KMS-11 (cell line): Measurements from ENCODE around the gene PCNT.
"Not testable (repeated sequence)": the region's sequence is repeated elsewhere in the genome, so short reads cannot be mapped to it uniquely, and the experiment has no call there.

Experiments
- H2AFZ ChIP-seq: fragments of 200-600 bp; sonication (generic); 2 replicates; pipeline ENCODE4 v1.6.1; 2016; ENCODE audit warnings: antibody characterized with exemption, mixed run types, low read depth
- H3K27ac ChIP-seq: fragments of 200-600 bp; sonication (generic); 2 replicates; pipeline ENCODE4 v1.6.1; 2016; ENCODE audit warnings: mild to moderate bottlenecking, mixed run types
- H3K27me3 ChIP-seq: fragments of 200-600 bp; sonication (generic); 2 replicates; pipeline ENCODE4 v1.6.1; 2017; ENCODE audit warnings: mild to moderate bottlenecking, low read depth, mixed run types, moderate library complexity; ENCODE audit not compliant: insufficient read depth
- H3K36me3 ChIP-seq: fragments of 200-600 bp; sonication (generic); 2 replicates; pipeline ENCODE4 v1.6.1; 2017; ENCODE audit warnings: mild to moderate bottlenecking, mixed run types; ENCODE audit not compliant: insufficient read depth
- H3K4me1 ChIP-seq: fragments of 200-600 bp; sonication (generic); 2 replicates; pipeline ENCODE4 v1.6.1; 2016; ENCODE audit warnings: mild to moderate bottlenecking, low read depth, mixed run types; ENCODE audit not compliant: poor library complexity, severe bottlenecking
- H3K4me2 ChIP-seq: fragments of 200-600 bp; sonication (generic); 2 replicates; pipeline ENCODE4 v1.7.0; 2016; ENCODE audit warnings: mild to moderate bottlenecking, mixed run types
- H3K4me3 ChIP-seq: fragments of 200-600 bp; sonication (generic); IDR thresholded peaks from 2 replicates; pipeline ENCODE4 v1.6.1; 2017; ENCODE audit warnings: low read depth, low read length, mixed read lengths; ENCODE audit not compliant: insufficient read depth
- H3K79me2 ChIP-seq: fragments of 200-600 bp; sonication (generic); 2 replicates; pipeline ENCODE4 v1.6.1; 2016; ENCODE audit warnings: low read depth, mixed run types; ENCODE audit not compliant: insufficient read depth
- H3K9ac ChIP-seq: fragments of 200-600 bp; sonication (generic); 2 replicates; pipeline ENCODE4 v1.6.1; 2016; ENCODE audit warnings: mild to moderate bottlenecking, mixed run types
- H4K20me1 ChIP-seq: fragments of 200-600 bp; sonication (generic); 2 replicates; pipeline ENCODE4 v1.6.1; 2016; ENCODE audit warnings: mild to moderate bottlenecking, mixed run types; ENCODE audit not compliant: insufficient read depth
- TF ChIP-seq, protein P1 (sequence below): fragments of 200-600 bp; sonication (generic); conservative IDR thresholded peaks from 2 replicates; pipeline ENCODE4 v1.6.1; 2017; ENCODE audit warnings: low read depth, mild to moderate bottlenecking, antibody characterized with exemption, low read length, moderate library complexity, mixed read lengths

Gene PCNT

DNA sequence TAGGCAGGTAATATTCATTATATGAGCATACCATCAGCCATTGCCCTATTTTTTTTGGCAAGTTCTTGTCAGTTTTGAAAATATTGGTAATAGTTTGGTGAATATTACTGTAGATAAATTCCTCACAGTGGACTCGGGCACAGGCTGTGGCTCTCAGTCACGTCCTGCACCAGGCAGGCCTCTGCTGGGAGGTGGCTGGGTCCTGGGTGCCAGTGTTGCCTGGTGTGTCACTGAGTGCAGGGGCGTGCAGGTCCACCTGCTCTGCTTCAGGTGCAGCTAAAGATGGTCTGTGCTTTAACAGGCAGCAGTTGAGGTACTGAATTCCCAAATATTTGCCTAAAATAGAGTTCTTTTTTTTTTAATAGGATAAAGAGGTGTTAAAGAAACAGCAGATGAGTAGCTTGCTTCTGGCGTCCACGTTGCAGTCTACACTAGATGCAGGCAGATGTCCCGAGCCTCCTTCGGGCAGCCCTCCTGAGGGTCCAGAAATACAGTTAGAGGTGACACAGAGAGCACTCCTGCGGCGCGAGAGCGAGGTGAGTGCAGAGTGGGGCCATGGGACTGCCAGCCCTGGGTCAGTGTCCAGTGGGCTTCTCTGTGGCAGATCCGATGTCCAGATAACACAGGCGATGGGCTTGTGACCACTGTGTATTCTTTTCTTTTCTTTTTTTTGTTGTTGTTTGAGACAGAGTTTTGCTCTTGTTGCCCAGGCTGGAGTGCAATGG is 77.4 kb downstream of the PCNT start:
- Histone ChIP-seq H3K4me3 (no peak overlapping the region), H3K79me2 (no peaks in the 10 kb centered on the region), H3K4me2 (no peak overlapping the region), H3K27me3 (no peaks in the 10 kb centered on the region), H4K20me1 (no peaks in the 10 kb centered on the region), H2AFZ (no peak overlapping the region), H3K4me1 (no peaks in the 10 kb centered on the region), H3K27ac (no peak overlapping the region), H3K36me3 (peaks cover 4% of the 10 kb centered on the region; the same call in 1 of the 2 replicates), H3K9ac (no peak overlapping the region)
- TF ChIP-seq, protein P1, sequence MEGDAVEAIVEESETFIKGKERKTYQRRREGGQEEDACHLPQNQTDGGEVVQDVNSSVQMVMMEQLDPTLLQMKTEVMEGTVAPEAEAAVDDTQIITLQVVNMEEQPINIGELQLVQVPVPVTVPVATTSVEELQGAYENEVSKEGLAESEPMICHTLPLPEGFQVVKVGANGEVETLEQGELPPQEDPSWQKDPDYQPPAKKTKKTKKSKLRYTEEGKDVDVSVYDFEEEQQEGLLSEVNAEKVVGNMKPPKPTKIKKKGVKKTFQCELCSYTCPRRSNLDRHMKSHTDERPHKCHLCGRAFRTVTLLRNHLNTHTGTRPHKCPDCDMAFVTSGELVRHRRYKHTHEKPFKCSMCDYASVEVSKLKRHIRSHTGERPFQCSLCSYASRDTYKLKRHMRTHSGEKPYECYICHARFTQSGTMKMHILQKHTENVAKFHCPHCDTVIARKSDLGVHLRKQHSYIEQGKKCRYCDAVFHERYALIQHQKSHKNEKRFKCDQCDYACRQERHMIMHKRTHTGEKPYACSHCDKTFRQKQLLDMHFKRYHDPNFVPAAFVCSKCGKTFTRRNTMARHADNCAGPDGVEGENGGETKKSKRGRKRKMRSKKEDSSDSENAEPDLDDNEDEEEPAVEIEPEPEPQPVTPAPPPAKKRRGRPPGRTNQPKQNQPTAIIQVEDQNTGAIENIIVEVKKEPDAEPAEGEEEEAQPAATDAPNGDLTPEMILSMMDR = no peak

GRCh38 chr21:46402421-46402820 is 78.5 kb downstream of the PCNT start:
- no peaks in the 10 kb centered on the region for H3K4me1 ChIP-seq
- H3K79me2 ChIP-seq = no peaks in the 10 kb centered on the region
- no peaks in the 10 kb centered on the region for H4K20me1 ChIP-seq
- no peak overlapping the region for H2AFZ ChIP-seq
- H3K36me3 ChIP-seq = peaks cover 4% of the 10 kb centered on the region; the same call in 1 of the 2 replicates
- H3K27ac ChIP-seq = no peak overlapping the region
- no peak overlapping the region for H3K4me3 ChIP-seq
- no peak overlapping the region for H3K9ac ChIP-seq
- H3K27me3 ChIP-seq = no peaks in the 10 kb centered on the region
- TF ChIP-seq, protein P1 = no peak
- no peak overlapping the region for H3K4me2 ChIP-seq

DNA sequence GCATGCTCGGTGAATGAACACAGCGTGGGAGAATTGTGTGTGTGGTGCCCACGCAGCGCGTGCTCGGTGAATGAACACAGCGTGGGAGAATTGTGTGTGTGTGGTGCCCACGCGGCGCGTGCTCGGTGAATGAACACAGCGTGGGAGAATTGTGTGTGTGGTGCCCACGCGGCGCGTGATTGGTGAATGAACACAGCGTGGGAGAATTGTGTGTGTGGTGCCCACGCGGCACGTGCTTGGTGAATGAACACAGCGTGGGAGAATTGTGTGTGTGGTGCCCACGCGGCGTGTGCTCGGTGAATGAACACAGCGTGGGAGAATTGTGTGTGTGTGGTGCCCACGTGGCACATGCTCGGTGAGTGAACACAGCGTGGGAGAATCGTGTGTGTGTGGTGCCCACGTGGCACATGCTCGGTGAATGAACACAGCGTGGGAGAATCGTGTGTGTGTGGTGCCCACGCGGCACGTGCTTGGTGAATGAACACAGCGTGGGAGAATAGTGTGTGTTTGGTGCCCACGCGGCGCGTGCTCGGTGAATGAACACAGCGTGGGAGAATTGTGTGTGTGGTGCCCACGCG is 79.4 kb downstream of the PCNT start:
- not testable (repeated sequence) for H4K20me1 ChIP-seq, H3K27ac ChIP-seq, H2AFZ ChIP-seq, H3K36me3 ChIP-seq, H3K27me3 ChIP-seq, H3K4me3 ChIP-seq, H3K79me2 ChIP-seq, H3K9ac ChIP-seq, H3K4me2 ChIP-seq, H3K4me1 ChIP-seq

- Histone ChIP-seq H3K4me2 (no peak overlapping the region), H3K4me3 (no peak overlapping the region), H3K4me1 (no peaks in the 10 kb centered on the region), H3K27me3 (no peaks in the 10 kb centered on the region), H3K9ac (no peak overlapping the region), H2AFZ (no peak overlapping the region), H3K36me3 (peaks cover 4% of the 10 kb centered on the region; the same call in 1 of the 2 replicates), H3K79me2 (no peaks in the 10 kb centered on the region), H3K27ac (no peak overlapping the region), H4K20me1 (no peaks in the 10 kb centered on the region)
- TF ChIP-seq, protein P1 = no peak
Observed at GRCh38 chr21:46404306-46404705, 80.3 kb downstream of the PCNT start.

DNA sequence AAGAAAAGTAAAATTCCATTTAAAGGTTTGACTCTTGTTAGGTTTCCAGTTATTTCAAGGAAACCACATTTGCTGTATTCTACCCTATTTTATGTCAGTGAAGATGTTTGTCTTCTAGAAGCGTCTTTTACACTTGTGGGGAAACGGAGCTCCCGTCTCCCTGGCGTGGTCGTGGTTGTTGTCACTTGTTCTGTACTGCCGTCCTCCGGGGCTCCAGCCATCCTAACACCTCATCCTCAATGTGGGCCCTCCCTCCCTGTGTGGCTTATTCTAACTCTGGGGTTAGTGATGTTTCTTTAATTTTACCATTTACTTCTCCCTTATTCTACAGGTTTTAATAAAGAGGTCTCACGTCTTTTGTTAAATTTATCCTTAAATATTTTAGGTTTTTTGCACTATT is 82.0 kb downstream of the PCNT start:
- no peaks in the 10 kb centered on the region for H3K79me2 ChIP-seq
- no peak overlapping the region for H3K9ac ChIP-seq
- H3K27ac ChIP-seq = no peak overlapping the region
- H3K27me3 ChIP-seq = no peaks in the 10 kb centered on the region
- H3K4me1 ChIP-seq = no peaks in the 10 kb centered on the region
- TF ChIP-seq, protein P1 = no peak
- H3K4me3 ChIP-seq = no peak overlapping the region
- no peaks in the 10 kb centered on the region for H4K20me1 ChIP-seq
- no peak overlapping the region for H2AFZ ChIP-seq
- H3K4me2 ChIP-seq = no peak overlapping the region
- peaks cover 4% of the 10 kb centered on the region; the same call in 1 of the 2 replicates for H3K36me3 ChIP-seq
